K562 (cell line): ENCODE data around the gene ARNT2. TPM values are rescaled to one million over a fixed set of nuclear protein-coding genes. Genes with fewer than 3 reads are reported as not detected.

Experiments used
- ATAC-seq: fragments of 200-7000 bp; cut with Tn5 transposase; 3 replicates; pipeline ENCODE4 v1.9.1; 2020; ENCODE audit warnings: moderate library complexity
- BruUV-seq: library from RNA; stranded (reverse); fragments of 400-500 nt; replicated peaks from 2 replicates; lab custom pipeline; 2021; lab: Mats Ljungman, UMichigan
- CTCF ChIA-PET: fragments of 300-600 bp; formaldehyde crosslinking; extraction: SDS; loops from one replicate; lab custom pipeline; 2021; ENCODE audit warnings: low intra/inter-chr PET ratio; lab: Yijun Ruan, JAX
- POLR2A ChIA-PET: fragments of 300-600, 350-650 bp; sonication (Branson Sonifier 250); formaldehyde crosslinking; extraction: SDS; loops from one replicate; lab custom pipeline; 2021; ENCODE audit warnings: antibody characterized with exemption, inconsistent platforms; lab: Yijun Ruan, JAX
- DNase-seq, 4 experiments: peaks; one replicate each; pipeline versions ENCODE4 v3.0.0 to v3.0.0-alpha.2; 2011 to 2018; ENCODE audit warnings: low spot score in 3 of 4, mixed read lengths in 3 of 4; ENCODE audit errors: extremely low read depth in 1 of 4
- FAIRE-seq: peaks from 2 replicates; lab custom pipeline; 2011; peaks lifted over from hg19 to GRCh38; lab: Jason Lieb, UNC
- H2AFZ ChIP-seq: 2 replicates; pipeline ENCODE4 v1.6.0; 2011; ENCODE audit warnings: low read depth, low read length, control low read depth, inconsistent platforms
- H3K27ac ChIP-seq: fragments of 200-600 bp; 3 replicates; pipeline ENCODE4 v1.8.0; 2011; ENCODE audit warnings: low read depth, mild to moderate bottlenecking, control low read depth, inconsistent platforms, low read length, moderate library complexity, mixed read lengths; ENCODE audit errors: extremely low read depth
- H3K27me3 ChIP-seq, 2 experiments: fragments of 300-600 bp in 1 of 2; 2 replicates in 1 of 2; 3 replicates in 1 of 2; pipeline versions ENCODE4 v1.6.0 to v1.8.0; 2011; ENCODE audit warnings: inconsistent platforms in 2 of 2, low read length in 2 of 2, mild to moderate bottlenecking in 1 of 2, mixed read lengths in 1 of 2, moderate library complexity in 1 of 2; ENCODE audit not compliant: control insufficient read depth in 2 of 2, insufficient read depth in 2 of 2
- H3K36me3 ChIP-seq: fragments of 300-600 bp; 3 replicates; pipeline ENCODE4 v1.8.0; 2011; ENCODE audit warnings: mild to moderate bottlenecking, low read length, inconsistent platforms; ENCODE audit not compliant: control insufficient read depth, insufficient read depth
- H3K4me1 ChIP-seq, 2 experiments: fragments of 200-600 bp in 1 of 2; replicated peaks in 1 of 2; 2 replicates in 1 of 2; 3 replicates in 1 of 2; pipeline versions ENCODE4 v1.5.1 to v1.8.0; 2011; ENCODE audit warnings: inconsistent platforms in 2 of 2, low read length in 2 of 2, mild to moderate bottlenecking in 1 of 2, mixed read lengths in 1 of 2, moderate library complexity in 1 of 2; ENCODE audit not compliant: control insufficient read depth in 2 of 2, insufficient read depth in 2 of 2
- H3K4me2 ChIP-seq: 2 replicates; pipeline ENCODE4 v1.6.1; 2011; ENCODE audit warnings: low read length, control low read depth, inconsistent platforms, mixed read lengths; ENCODE audit not compliant: insufficient read depth
- H3K4me3 ChIP-seq: fragments of 200-600 bp; sonication (generic), shearing (Covaris generic); 2 replicates; pipeline ENCODE4 v1.5.1; 2016; ENCODE audit warnings: control low read depth, inconsistent platforms
- H3K79me2 ChIP-seq: fragments of 200-600 bp; 3 replicates; pipeline ENCODE4 v1.8.0; 2011; ENCODE audit warnings: low read length, inconsistent platforms; ENCODE audit not compliant: control insufficient read depth, insufficient read depth
- H3K9ac ChIP-seq, 2 experiments: 2 replicates each; pipeline versions ENCODE4 v1.6.0 to v1.6.1; 2011; ENCODE audit warnings: low read depth in 2 of 2, low read length in 2 of 2, control low read depth in 1 of 2, inconsistent platforms in 1 of 2, mild to moderate bottlenecking in 1 of 2, mixed read lengths in 1 of 2; ENCODE audit not compliant: insufficient read depth in 1 of 2
- H3K9me1 ChIP-seq: one replicate; pipeline ENCODE4 v1.6.0; 2011; ENCODE audit warnings: inconsistent platforms, mild to moderate bottlenecking, low read length, moderate library complexity; ENCODE audit not compliant: control insufficient read depth, insufficient read depth
- H3K9me3 ChIP-seq: replicated peaks from 2 replicates; pipeline ENCODE4 v1.5.1; 2011; ENCODE audit warnings: low read depth, low read length, inconsistent platforms; ENCODE audit not compliant: control insufficient read depth, insufficient read depth
- H4K20me1 ChIP-seq: replicated peaks from 2 replicates; pipeline ENCODE4 v1.6.1; 2011; ENCODE audit warnings: low read length, inconsistent platforms, mixed read lengths; ENCODE audit not compliant: control insufficient read depth, insufficient read depth
- BRCA1 ChIP-seq, 2 experiments: fragments of 450-650 bp in 1 of 2; sonication (generic) in 1 of 2; formaldehyde crosslinking in 1 of 2; IDR thresholded peaks; 2 replicates each; pipeline versions ENCODE4 v1.5.0 to v1.6.1; 2017 to 2020; ENCODE audit warnings: mild to moderate bottlenecking in 1 of 2, missing genetic modification reagents in 1 of 2
- LCOR ChIP-seq: sonication (generic); formaldehyde crosslinking; IDR thresholded peaks from 2 replicates; pipeline ENCODE4 v1.8.0; 2022; ENCODE audit warnings: mild to moderate bottlenecking, missing genetic modification reagents
- RBM25 ChIP-seq: fragments of 200-400 bp; formaldehyde crosslinking; IDR thresholded peaks from 2 replicates; pipeline ENCODE4 v1.6.1; 2018; ENCODE audit warnings: low read length, low read depth, moderate library complexity; ENCODE audit not compliant: severe bottlenecking
- SMARCA5 ChIP-seq: fragments of 450-650 bp; IDR thresholded peaks from 2 replicates; pipeline ENCODE4 v1.6.1; 2016
- ZFPM2 ChIP-seq: fragments of 250-450 bp; sonication (Bioruptor Pico); IDR thresholded peaks from 2 replicates; pipeline ENCODE4 v1.5.1; 2022; ENCODE audit warnings: mild to moderate bottlenecking
- ZNF175 ChIP-seq: fragments of 200-800 bp; sonication (Bioruptor generic); IDR thresholded peaks from 2 replicates; pipeline ENCODE4 v1.6.1; 2016; ENCODE audit warnings: low read depth, mild to moderate bottlenecking, missing genetic modification characterization, missing compliant biosample characterization
- WGBS: fragments of 100-300 bp; shearing (Covaris generic); methylation state at CpG from one replicate; pipeline ENCODE4 v1.1.6; 2016; ENCODE audit warnings: low coverage, mixed read lengths; ENCODE audit not compliant: insufficient coverage; ENCODE audit errors: missing lambda C conversion rate; 5-methylcytosine and 5-hydroxymethylcytosine counted together
- in situ Hi-C: fragments of 300-500 bp; cut with MboI; formaldehyde crosslinking; loops from 4 replicates; pipeline ENCODE4 v1.15.0; 2018; ENCODE audit warnings: inconsistent platforms, mixed read lengths
- intact Hi-C: fragments of 100-400 bp; cut with micrococcal nuclease; formaldehyde crosslinking; loops from 2 replicates; pipeline ENCODE4 v1.14.2; 2022
- polyA plus RNA-seq, 8 experiments: library from polyadenylated mRNA; depleted of rRNA in 4 of 8; stranded (reverse) in 5 of 8; unstranded in 3 of 8; fragments of >200 nt; fragmentation: Nextera tagmentation in 2 of 8; fragmentation: Illumina TruSeq in 1 of 8; extraction: Ambion mirVana in 2 of 8; extraction: Trizol in 1 of 8; gene quantifications; 2 replicates each; pipeline versions ENCODE4 v1.2.1 to v1.2.3, GENCODE V29; 2011 to 2014; ENCODE audit warnings: inconsistent platforms in 1 of 8, missing spikeins in 1 of 8
- total RNA-seq, 7 experiments: library from RNA; depleted of rRNA in 6 of 7; stranded (reverse); fragments of >200 nt in 6 of 7; fragmentation: Illumina TruSeq in 2 of 7; extraction: Trizol in 2 of 7; gene quantifications; 2 replicates each; pipeline versions ENCODE4 v1.2.1 to v1.2.3, GENCODE V29; 2011 to 2021; ENCODE audit warnings: low replicate concordance in 1 of 7

The ARNT2 gene
- total and polyA plus RNA-seq, 9 of the 15 experiments (the other 6 are each of a cell fraction or from before 2014, with no cell fraction given): 0.01 TPM; not detected in 8

DNA sequence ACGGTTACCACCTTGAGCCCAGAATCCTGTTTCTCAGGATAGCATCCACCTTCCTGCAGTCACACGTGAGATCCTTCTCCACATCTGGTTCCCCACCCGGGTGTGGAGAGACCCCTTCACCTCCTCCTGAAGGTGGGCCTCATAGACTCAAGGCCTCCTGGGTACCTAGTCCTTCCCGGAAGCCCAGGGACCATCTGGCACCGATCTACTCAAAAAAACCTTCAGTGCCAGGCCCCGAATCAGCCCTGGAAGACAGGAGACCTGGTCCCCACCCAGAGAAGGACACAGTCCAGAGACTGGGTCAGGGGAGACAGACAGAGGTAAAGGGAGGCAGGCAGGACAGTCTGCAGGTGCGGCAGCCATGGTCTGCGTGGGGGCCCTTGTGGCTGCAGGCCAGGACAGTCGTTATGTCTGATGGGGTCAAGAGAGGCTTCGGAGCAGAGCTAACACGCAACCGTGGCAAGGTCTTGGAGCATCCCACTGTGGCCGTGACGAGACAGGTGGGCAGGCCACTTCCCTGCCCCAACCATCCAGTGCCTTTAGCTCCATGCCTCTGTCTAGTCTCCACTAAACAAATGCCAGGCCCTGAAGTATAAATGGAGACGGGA, 178.7 kb downstream of the ARNT2 start:
- ChIA-PET POLR2A (no interaction called here), CTCF (no interaction called here)
- TF ChIP-seq ZNF175 (CRISPR knock-in tag): no peak
- TF ChIP-seq SMARCA5: no peak
- TF ChIP-seq RBM25: no peak
- TF ChIP-seq ZFPM2: no peak
- TF ChIP-seq BRCA1 (IDR thresholded peaks at IDR 0.05): no peak
- no peak for TF ChIP-seq BRCA1 (CRISPR knock-in tag; IDR thresholded peaks at IDR 0.05)
- no peak for TF ChIP-seq LCOR (CRISPR knock-in tag)
- Histone ChIP-seq H3K4me3 (no peak overlapping the region), H3K9ac (no peak overlapping the region), H3K36me3 (no peaks in the 10 kb centered on the region), H4K20me1 (0 out of 2 replicates have a peak, but pooled peaks cover 2% of the 10 kb centered on the region), H3K79me2 (no peaks in the 10 kb centered on the region), H3K4me2 (no peak overlapping the region), H2AFZ (no peak overlapping the region), H3K9me1 (no peaks in the 10 kb centered on the region), H3K4me1 (no peaks in the 10 kb centered on the region), H3K27ac (no peak overlapping the region), H3K9me3 (no peaks in the 10 kb centered on the region), H3K27me3 (peaks cover 0 to 35% of the 10 kb centered on the region in 2 experiments; a peak in 3 of 5 replicates)
- ATAC-seq (no peak), FAIRE-seq (no peak), DNase-seq (no peak)
- intact Hi-C loops: no loop called here
- no TSS peak for BruUV-seq
- 1% methylated on average over 15 of the region's 15 CpGs for WGBS
- in situ Hi-C loops: no loop called here
